T47D (cell line): ENCODE measurements around the gene WNT7B.

Experiments used
- DNase-seq, 2 experiments: peaks; one replicate each; pipeline versions ENCODE4 v3.0.0 to v3.0.0-alpha.2; 2011 to 2012; ENCODE audit warnings: low read depth in 1 of 2, low spot score in 1 of 2
- JUND ChIP-seq: IDR thresholded peaks from 2 replicates; pipeline ENCODE4 v1.6.1; 2012; ENCODE audit warnings: low read depth
- in situ Hi-C: cut with HindIII; loops from 2 replicates; pipeline ENCODE4 v1.10.0; 2016; ENCODE audit warnings: low sequenced_read_pairs, low pct_unique_long_range_greater_than_20kb

Gene WNT7B

DNA sequence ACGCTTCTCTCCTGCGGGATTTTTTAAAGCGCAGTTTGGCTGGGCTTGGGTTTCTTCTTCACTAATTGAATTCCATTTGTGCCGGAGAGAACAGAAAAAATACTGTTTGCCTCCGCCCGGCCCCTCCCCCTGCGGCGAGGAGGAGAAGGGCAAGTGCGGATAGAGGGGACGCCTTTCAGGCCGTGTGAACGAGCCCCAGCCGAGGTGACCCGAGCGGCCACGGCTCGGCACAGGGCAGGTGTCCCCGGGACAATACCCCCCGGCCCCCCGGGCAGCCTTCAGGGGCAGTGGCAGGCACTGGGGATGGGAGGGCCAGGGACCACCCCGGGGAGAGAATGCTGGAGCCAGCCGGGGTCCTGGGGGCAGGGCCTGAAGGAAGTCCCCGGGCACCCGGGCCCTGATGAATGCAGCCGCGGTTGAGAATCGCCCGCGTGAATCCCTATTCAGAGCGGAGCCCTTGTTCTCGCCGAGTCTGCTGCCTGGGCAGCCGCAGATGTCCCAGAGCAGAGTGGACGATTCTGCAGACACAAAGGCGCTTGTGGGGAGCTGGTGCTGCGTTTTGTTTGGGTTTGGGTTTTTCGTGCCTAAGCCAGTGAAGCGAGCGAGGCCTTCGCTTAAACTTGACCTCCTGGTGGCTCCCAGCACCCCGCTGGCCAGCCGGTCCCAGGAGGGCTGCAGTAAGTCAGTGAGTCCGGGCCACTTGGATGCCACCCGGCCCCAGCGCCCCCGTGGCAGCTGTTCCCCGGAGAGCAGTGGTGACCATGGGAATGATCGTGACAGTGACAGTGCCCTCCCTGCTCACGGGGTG, 96.0 kb downstream of the WNT7B start:
- no peak for TF ChIP-seq JUND
- DNase-seq, result no peak

DNA sequence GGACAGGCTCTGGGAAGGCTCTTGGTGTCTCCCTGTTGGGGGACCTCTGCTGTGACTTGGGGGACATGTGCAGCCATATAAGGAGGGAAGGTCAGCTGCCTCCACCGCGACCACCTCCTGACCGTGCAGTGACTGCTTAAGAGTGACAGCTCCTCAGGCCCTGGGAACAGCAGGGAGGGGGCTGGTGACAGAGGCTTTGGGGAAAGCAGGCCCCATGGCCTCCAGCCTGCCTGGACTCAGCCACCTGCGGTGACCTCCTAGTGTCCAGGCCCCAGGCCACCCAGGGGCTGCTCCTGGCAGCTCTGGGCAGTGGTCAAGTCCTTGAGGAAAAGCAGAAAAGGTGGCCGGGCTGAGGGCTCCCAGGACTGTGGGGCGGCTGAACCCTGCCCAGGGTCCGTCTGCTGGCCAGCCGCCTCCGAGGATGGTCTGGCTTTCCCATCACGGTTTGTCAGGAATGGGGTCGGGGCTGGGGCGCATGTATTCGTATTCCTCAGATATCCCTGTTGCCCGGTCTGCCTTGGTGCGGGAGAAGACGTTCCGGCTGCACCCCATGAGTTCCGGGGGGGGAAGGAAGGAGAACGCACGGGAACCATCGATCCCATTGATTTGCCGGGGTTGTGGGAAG, 96.8 kb downstream of the WNT7B start:
- DNase-seq, result no peak
- in situ Hi-C loops, result no loop called here
- TF ChIP-seq JUND, result no peak

More for the DNA sequence above, 96.0 kb downstream of the WNT7B start:
- in situ Hi-C loops, result no loop called here

GRCh38 chr22:45879552-45879949, 97.4 kb downstream of the WNT7B start:
- DNase-seq, result no peak
- in situ Hi-C loops, result no loop called here
- TF ChIP-seq JUND, result no peak

DNA sequence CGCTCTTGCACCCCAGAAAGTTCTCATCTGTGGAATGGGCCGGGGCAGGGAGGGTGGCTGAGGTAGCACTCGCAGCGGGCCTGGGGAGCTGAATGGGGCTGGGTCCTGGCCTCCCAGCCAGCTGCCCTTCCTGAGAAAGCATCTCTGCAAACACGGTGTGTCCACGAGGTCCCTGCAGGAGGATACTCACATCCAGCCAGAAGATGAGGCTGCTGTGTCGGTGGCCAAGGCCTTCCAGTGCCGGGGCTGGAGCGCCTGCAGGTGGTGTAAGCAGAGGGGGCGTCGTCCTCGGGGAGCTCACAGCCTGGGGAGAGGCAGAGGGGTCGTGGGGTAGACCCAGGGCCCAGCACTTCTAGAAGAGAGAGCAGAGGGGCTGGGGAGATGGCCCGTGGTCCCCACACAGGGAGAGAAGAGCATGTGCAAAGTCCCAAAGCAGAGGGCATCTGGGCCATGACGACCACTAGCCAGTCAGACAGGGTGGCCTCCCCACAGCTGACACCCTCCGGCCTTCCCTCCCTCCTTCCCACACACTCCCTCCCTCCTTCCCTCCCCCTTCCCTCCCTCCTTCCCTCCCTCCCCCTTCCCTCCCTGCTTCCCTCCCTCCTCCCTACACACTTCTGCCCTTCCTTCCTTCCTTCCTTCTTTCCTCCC, 97.9 kb downstream of the WNT7B start:
- in situ Hi-C loops, result no loop called here
- TF ChIP-seq JUND, result no peak
- DNase-seq, result no peak

DNA sequence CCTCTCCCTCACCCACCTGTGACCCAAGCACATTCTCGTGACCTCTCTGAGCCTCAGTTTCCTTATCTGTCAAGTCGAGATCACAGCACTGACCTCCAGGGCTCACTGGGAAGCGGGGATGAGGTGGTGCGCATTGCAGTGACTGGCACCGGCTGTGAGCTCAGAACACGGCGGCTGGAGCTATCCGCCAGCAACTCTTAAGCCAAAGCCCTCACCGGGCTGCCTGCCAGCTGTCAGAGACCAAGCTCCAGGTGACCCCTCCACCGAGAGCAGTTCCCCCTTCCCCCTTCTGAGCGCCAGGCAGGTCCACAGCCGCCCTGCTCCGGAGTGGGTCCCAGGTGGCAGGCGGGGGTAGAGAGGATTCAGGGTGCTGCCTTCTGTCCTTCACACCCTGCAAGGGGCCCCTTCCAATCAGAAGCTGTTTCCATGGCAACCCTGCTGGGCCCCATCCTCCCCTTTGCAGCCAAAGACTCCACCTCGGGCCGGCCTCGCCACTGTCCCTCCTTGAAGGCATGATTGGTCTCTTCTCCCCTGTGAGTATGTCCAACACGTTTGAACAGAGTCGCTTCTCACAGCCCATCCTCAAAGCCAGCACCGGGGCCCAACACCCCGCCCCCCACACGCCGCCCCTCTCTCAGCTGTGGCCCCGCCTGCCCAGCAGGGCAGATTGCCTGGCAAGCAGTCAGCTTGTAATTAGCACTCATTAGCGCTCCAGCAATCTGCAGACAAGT, 98.7 kb downstream of the WNT7B start:
- no peak for TF ChIP-seq JUND
- in situ Hi-C loops, result no loop called here
- DNase-seq, result no peak

DNA sequence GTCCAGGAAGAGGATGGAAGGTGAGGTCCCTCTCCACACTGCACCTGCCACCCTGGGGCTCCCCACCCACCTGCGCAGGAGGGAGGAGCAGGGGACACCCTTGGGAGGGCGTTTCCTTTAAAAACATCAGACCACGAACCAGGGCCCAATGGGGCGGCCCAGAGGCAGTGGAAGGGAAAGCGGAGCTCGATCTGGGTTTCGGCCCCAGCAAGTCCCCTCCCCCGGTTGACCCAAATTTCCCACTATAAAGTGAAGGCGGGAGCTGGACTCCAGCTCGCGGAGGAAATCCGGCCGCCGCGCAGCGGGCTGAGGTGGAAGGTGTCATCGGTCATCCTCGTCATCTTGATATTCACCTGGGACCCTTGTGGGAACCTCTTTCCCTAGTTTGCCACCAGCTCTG, 99.3 kb downstream of the WNT7B start:
- in situ Hi-C loops, result no loop called here
- DNase-seq, result no peak
- TF ChIP-seq JUND, result no peak

DNA sequence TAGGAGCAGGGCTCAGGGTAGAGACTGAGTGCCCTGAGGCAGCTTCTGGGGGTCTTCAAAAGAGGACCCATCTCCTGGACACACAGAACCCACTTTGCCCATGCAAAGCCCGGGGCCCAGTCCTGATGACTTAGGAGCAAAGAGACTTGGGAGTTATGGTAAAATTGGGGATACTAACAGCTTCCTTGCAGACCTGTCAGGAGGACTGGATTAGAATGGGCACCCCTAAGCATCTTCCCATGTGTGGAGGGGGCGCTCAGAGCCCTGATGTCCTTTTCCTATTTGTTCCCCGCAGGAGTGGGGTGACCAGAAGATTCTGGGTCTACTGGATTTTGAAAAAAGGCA, 100.0 kb downstream of the WNT7B start:
- in situ Hi-C loops, result no loop called here
- DNase-seq, result no peak
- no peak for TF ChIP-seq JUND

- TF ChIP-seq JUND, result no peak
These were observed 100.6 kb downstream of the WNT7B start for GRCh38 chr22:45876136-45877035.

GRCh38 chr22:45872659-45873263, 104.2 kb downstream of the WNT7B start:
- in situ Hi-C loops, result no loop called here
- no peak for TF ChIP-seq JUND
- DNase-seq, result no peak

More at GRCh38 chr22:45876136-45877035, 100.6 kb downstream of the WNT7B start:
- DNase-seq, result no peak
- in situ Hi-C loops, result no loop called here

GRCh38 chr22:45871721-45872120, 105.2 kb downstream of the WNT7B start:
- DNase-seq, result no peak

More at GRCh38 chr22:45871721-45872120, 105.2 kb downstream of the WNT7B start:
- no peak for TF ChIP-seq JUND
- in situ Hi-C loops, result no loop called here
